CD4-positive, alpha-beta T cell treated with Interferon gamma for 1 hour (primary cell): Measurements from ENCODE around the gene KRTAP4-11.
"Not testable (repeated sequence)": the region's sequence is repeated elsewhere in the genome, so short reads cannot be mapped to it uniquely, and the experiment has no call there.

ENCODE experiments used
- DNase-seq: peaks from one replicate; pipeline ENCODE4 v3.0.0-alpha.2; 2020

The KRTAP4-11 gene

GRCh38 chr17:41123292-41123990 lies 5.3 kb upstream of the KRTAP4-11 start:
- not testable (repeated sequence) for DNase-seq

- no peak for DNase-seq
Measured at GRCh38 chr17:41121742-41122141, 3.6 kb upstream of the KRTAP4-11 start.

DNA sequence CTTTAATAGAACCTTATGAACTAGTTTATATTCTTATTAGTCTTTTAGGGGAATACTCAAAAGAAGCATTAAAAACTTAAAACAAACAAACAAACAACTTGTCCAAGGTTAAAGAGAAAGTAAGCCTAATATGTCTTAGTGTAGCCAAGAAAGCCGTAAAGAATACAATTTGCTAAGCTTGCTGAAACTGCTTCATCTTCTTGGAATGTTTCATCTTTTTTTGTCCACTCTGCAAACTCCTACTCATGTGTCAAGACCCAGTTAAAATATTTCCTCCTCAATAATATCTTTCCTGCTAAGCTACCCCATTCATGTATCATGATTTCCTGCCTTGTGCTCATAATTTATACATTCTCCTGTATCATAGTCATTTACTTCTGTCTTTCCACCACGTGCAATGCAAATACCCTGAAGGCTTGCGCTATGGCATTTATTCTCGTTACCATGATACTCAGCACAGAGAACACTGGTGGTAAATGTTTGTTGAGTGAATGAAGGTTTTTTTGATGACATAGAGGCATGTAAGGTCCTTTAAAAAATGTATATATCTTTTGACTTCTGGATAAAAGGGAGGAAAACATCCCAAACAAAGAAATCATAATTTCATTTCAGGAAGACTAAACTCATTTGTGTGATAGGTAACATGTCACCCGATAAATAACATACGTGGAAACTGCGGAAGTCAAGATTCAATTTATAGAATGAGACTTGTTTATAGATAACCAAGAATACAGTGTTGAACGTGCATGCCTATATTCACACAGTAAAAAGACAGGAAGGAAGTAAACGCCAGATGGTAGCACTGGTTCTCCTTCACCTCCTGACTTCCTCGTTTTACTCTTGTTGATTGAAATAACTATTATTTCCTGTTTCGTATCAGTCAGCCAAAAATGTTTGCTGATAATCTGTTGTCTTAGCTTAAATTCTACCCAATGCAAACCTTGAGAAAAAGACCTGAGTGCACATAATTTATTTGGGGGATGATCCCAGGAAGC lies 1.8 kb upstream of the KRTAP4-11 start:
- peak; percentile 20 for DNase-seq

GRCh38 chr17:41118721-41119120 lies 548 bp upstream of the KRTAP4-11 start:
- DNase-seq = no peak

- peak; percentile 41 for DNase-seq
Measured at GRCh38 chr17:41116297-41116696, 1.9 kb downstream of the KRTAP4-11 start.

DNA sequence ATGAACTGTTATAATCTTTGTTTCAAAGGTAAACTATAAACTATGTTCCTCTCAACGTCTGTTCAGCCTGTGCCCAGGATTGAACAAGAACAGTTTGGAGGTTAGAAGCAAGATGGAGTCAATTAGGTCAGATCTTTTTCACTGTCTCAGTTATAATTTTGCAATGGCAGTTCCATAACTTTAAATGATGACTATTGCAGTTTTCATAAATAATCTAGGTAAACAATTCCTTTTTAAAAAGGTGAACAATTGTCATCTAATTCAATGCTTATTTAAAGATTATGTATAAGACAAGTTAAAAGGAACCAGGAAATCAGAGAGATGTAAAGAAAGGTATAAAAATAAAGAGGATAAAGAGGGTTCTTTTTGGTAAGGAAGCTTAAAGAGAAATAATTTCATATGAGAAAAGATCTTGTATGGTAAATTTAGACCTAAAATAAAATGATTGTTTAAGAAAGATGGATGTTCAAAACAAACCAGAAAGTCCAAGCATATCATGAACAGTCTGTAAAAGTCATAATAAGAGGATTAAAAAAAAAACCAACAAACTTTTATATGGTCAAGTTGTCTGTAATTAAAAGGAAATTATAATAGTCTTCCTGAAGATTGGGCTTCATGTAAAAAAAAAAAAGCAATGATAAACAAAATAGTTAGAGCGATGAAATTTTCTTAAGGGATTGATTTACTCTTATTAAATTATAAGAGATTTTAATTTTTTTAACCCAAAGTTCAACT lies 6.9 kb downstream of the KRTAP4-11 start:
- no peak for DNase-seq

DNA sequence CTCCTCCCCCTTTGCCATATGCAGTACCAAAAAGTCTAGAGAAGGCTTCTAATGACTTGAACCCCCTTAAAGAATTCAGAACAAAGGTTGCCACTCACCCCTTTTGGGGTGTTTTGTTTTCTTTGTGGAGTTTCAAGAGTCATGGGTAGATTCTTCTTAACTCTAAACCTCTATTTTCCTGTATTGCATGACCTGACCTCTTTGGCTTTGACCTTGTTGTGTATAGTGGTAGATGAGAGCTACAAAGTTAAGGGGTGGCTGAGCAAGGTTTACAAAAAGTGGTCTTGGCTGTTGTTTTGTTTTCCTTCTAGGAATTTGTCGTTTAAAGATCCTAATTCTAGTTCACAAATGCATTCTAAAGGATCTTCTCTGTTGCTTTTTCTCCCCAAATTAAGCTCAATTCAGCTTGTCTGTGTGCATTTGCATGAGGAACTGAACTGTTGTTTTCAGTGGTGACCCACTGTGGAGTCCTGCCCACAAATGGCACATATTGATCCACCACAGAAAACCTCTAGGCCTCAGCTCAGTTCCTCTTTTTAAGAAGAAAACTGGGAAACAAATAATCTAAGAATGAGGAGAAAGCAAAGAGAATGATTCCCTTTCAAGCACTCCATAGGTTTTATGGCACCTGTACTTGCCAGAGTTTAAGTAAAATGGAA lies 9.3 kb downstream of the KRTAP4-11 start:
- DNase-seq = not testable (repeated sequence)

DNA sequence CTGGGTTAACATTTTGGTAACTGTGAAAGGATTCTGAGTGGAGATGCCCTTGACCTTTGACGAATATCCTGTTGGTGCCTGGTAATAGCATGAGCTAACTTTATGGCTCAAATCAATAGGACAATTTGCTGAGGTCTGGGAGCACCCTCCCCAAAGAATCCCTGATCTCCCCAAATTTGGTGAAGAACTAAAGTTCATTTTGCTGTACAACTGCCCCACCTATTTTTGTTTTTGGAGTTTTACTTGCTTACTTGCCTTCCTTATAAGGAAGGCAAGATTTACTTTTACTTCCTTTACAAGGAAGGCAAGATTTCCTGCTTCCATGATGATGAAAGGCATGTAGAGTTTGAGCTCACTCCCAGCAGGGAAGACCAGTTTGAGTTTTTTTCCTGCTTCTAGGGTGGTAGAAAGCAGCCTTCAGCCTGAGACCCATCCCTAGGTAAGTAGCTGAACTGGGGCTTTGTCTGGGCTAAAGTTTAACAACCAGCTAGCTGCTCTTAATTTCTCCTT lies 10.2 kb downstream of the KRTAP4-11 start:
- no peak for DNase-seq

DNA sequence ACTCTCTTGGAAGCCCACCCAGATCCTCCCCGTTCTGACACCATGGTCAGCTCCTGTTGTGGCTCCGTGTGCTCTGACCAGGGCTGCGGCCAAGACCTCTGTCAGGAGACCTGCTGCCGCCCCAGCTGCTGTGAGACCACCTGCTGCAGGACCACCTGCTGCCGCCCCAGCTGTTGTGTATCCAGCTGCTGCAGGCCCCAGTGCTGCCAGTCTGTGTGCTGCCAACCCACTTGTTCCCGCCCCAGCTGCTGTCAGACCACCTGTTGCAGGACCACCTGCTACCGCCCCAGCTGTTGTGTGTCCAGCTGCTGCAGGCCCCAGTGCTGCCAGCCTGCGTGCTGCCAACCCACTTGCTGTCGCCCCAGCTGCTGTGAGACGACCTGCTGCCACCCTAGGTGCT lies 12.8 kb downstream of the KRTAP4-11 start, which contains the start of gene KRTAP4-9:
Gene KRTAP4-9, plus strand, starts transcription at position 43 of the 400 bp plus-strand sequence. Its CDS starts 0 bp downstream, at position 43.
- DNase-seq = not testable (repeated sequence)

GRCh38 chr17:41104386-41105038 lies 13.7 kb downstream of the KRTAP4-11 start:
- DNase-seq = not testable (repeated sequence)

DNA sequence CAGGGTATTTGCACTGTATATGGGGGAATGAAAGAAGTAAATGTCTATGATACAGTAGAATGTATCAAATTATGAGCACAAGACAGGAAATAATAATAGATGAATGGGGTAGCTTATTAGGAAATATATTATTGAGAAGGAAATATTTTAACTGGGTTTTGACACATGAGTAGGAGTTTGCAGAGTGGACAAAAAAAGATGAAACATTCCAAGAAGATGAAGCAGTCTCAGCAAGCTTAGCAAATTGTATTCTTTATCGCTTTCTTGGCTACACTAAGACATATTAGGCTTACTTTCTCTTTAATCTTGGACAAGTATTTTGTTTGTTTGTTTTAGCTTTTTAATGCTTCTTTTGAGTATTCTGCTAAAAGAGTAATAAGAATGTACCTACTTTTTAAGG lies 14.3 kb downstream of the KRTAP4-11 start:
- DNase-seq = no peak

GRCh38 chr17:41101586-41102259 lies 16.4 kb downstream of the KRTAP4-11 start, which contains the start of gene KRTAP4-16:
Gene KRTAP4-16, minus strand, starts transcription at chr17:41102209. Its CDS starts 0 bp downstream, at chr17:41102209.
- DNase-seq = no peak

- not testable (repeated sequence) for DNase-seq
Measured at GRCh38 chr17:41099682-41100480, 18.3 kb downstream of the KRTAP4-11 start.

DNA sequence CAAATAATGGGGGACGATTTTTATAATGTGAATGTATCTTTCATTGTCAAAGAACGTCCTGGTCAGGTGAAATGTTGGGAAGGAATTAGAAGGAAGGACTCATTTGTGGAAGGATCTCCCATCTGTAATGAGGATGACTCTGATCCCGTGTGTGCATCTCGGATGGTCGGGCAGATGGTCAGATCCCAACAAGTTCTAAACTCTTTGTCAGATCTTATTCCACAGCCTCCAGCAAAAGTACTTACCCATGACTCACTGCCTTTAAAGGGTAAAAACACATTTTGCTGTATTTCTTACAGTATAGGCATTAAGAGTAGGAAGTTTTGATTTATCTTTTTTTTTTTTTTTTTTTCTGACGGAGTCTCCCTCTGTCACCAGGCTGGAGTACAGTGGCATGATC lies 19.7 kb downstream of the KRTAP4-11 start:
- no peak for DNase-seq

GRCh38 chr17:41098042-41098441 lies 20.1 kb downstream of the KRTAP4-11 start, which contains the start of gene KRTAP4-8:
Gene KRTAP4-8, minus strand, starts transcription at chr17:41098142. Its CDS starts 58 bp downstream, at chr17:41098084.
- no peak for DNase-seq

GRCh38 chr17:41096055-41096454 lies 22.1 kb downstream of the KRTAP4-11 start:
- no peak for DNase-seq

GRCh38 chr17:41088760-41089352 lies 29.3 kb downstream of the KRTAP4-11 start:
- DNase-seq = not testable (repeated sequence)

- DNase-seq = not testable (repeated sequence)
Measured at GRCh38 chr17:41084100-41084856, 33.9 kb downstream of the KRTAP4-11 start, which contains the start of gene KRTAP4-7. Gene KRTAP4-7, plus strand, starts transcription at chr17:41084150. Its CDS starts 57 bp downstream, at chr17:41084207.
